HG02759 (cell line): ENCODE measurements around the gene C1QTNF7.

Source experiments
- ATAC-seq: cut with Tn5 transposase; IDR thresholded peaks from one replicate; pipeline ENCODE4 v1.9.1; 2021; ENCODE audit warnings: mild to moderate bottlenecking, moderate library complexity; ENCODE audit not compliant: unreplicated experiment

C1QTNF7 gene

GRCh38 chr4:15413010-15413622 is 14.7 kb upstream of the C1QTNF7 start:
- ATAC-seq, result no peak

- ATAC-seq, result no peak
Measured at GRCh38 chr4:15413623-15414019, 14.2 kb upstream of the C1QTNF7 start.

GRCh38 chr4:15414551-15415091 is 13.2 kb upstream of the C1QTNF7 start:
- no peak for ATAC-seq

GRCh38 chr4:15416357-15417232 is 11.2 kb upstream of the C1QTNF7 start:
- no peak for ATAC-seq

GRCh38 chr4:15417233-15417660 is 10.6 kb upstream of the C1QTNF7 start:
- no peak for ATAC-seq

- no peak for ATAC-seq
Measured at GRCh38 chr4:15418956-15419355, 8.9 kb upstream of the C1QTNF7 start.

GRCh38 chr4:15420642-15421041 is 7.2 kb upstream of the C1QTNF7 start:
- ATAC-seq, result no peak

GRCh38 chr4:15423285-15423711 is 4.5 kb upstream of the C1QTNF7 start:
- ATAC-seq, result no peak

- no peak for ATAC-seq
Measured at GRCh38 chr4:15425520-15425919, 2.3 kb upstream of the C1QTNF7 start.

GRCh38 chr4:15427161-15427560 is 672 bp upstream of the C1QTNF7 start:
- ATAC-seq, result no peak

GRCh38 chr4:15428611-15429010 is 778 bp downstream of the C1QTNF7 start:
- no peak for ATAC-seq

- no peak for ATAC-seq
Measured at GRCh38 chr4:15434091-15434490, 6.3 kb downstream of the C1QTNF7 start.

GRCh38 chr4:15434676-15435075 is 6.8 kb downstream of the C1QTNF7 start:
- ATAC-seq, result no peak

GRCh38 chr4:15436513-15436912 is 8.7 kb downstream of the C1QTNF7 start:
- no peak for ATAC-seq

- no peak for ATAC-seq
Measured at GRCh38 chr4:15438939-15439524, 11.2 kb downstream of the C1QTNF7 start.

- ATAC-seq, result no peak
Measured at GRCh38 chr4:15443371-15444160, 15.7 kb downstream of the C1QTNF7 start.

GRCh38 chr4:15444276-15444675 is 16.4 kb downstream of the C1QTNF7 start:
- no peak for ATAC-seq

- no peak for ATAC-seq
Measured at GRCh38 chr4:15444879-15445547, 17.2 kb downstream of the C1QTNF7 start.

GRCh38 chr4:15451181-15451865 is 23.5 kb downstream of the C1QTNF7 start:
- no peak for ATAC-seq
